ENCODE measurements around the gene NAGPA. TPM values are rescaled to one million over a fixed set of nuclear protein-coding genes. Genes with fewer than 3 reads are reported as not detected.

The NAGPA gene
- total RNA-seq, 3 donors from 2014 or later (not counting 1 experiment from before 2014, with no cell fraction given): 14.7 to 27.8 (median 23.0) TPM

GRCh38 chr16:5066511-5066910, 32.8 kb upstream of the NAGPA start:
- no peak overlapping the region for H3K27ac Mint-ChIP-seq
- ATAC-seq: no peak
- no peaks in the 10 kb centered on the region for H3K36me3 Mint-ChIP-seq
- peaks cover 5% of the 10 kb centered on the region for H3K4me1 ChIP-seq (ENCODE audit: control insufficient read depth, insufficient read depth, low read length)
- no peaks in the 10 kb centered on the region for H3K9me3 ChIP-seq (ENCODE audit: control insufficient read depth, insufficient read depth, low read length)
- TF ChIP-seq CTCF (IDR thresholded peaks at IDR 0.05): no peak
- 76% methylated on average over 5 of the region's 6 CpGs for WGBS (ENCODE audit: insufficient coverage)
- no peak overlapping the region for H3K27ac ChIP-seq (ENCODE audit: low read length)
- no peaks in the 10 kb centered on the region for H3K27me3 ChIP-seq (ENCODE audit: control insufficient read depth, insufficient read depth, low read length)
- intact Hi-C loops (cut with micrococcal nuclease): no loop called here
- no peak for DNase-seq
- no peak overlapping the region for H3K4me3 Mint-ChIP-seq
- no peaks in the 10 kb centered on the region for H3K36me3 ChIP-seq (ENCODE audit: control insufficient read depth, insufficient read depth, low read length)
- peaks cover 9% of the 10 kb centered on the region in 2 donors for H3K4me1 Mint-ChIP-seq
- H3K4me3 ChIP-seq (ENCODE audit: low read length): no peak overlapping the region
- H3K9me3 Mint-ChIP-seq: no peaks in the 10 kb centered on the region
- H3K27me3 Mint-ChIP-seq (ENCODE audit: low read depth in 2 of 2): peaks cover 0 to 7% of the 10 kb centered on the region in 2 donors

GRCh38 chr16:5065813-5066212, 32.1 kb upstream of the NAGPA start, which contains the start of gene C16orf89:
Gene C16orf89 (minus strand): TSS chr16:5065956. CDS start chr16:5065908, 48 bp downstream.
- Histone ChIP-seq H3K27me3 (ENCODE audit: control insufficient read depth, insufficient read depth, low read length) (no peaks in the 10 kb centered on the region), H3K4me3 (ENCODE audit: low read length) (no peak within 1 kb of the TSS), H3K4me1 (ENCODE audit: control insufficient read depth, insufficient read depth, low read length) (no peaks in the 10 kb centered on the region), H3K9me3 (ENCODE audit: control insufficient read depth, insufficient read depth, low read length) (no peaks in the 10 kb centered on the region), H3K27ac (ENCODE audit: low read length) (no peak within 1 kb of the TSS), H3K36me3 (ENCODE audit: control insufficient read depth, insufficient read depth, low read length) (no peaks in the 10 kb centered on the region)
- ATAC-seq: no peak
- H3K9me3 Mint-ChIP-seq: no peaks in the 10 kb centered on the region
- peaks cover 0 to 7% of the 10 kb centered on the region in 2 donors for H3K27me3 Mint-ChIP-seq (ENCODE audit: low read depth in 2 of 2)
- TF ChIP-seq CTCF (IDR thresholded peaks at IDR 0.05): no peak
- intact Hi-C loops (cut with micrococcal nuclease): no loop called here
- peaks cover 2% of the 10 kb centered on the region in 2 donors for H3K4me1 Mint-ChIP-seq
- no peak within 1 kb of the TSS for H3K27ac Mint-ChIP-seq
- H3K36me3 Mint-ChIP-seq: no peaks in the 10 kb centered on the region
- WGBS (ENCODE audit: insufficient coverage): 85% methylated on average over 10 of the region's 10 CpGs
- no peak for DNase-seq
- no peak within 1 kb of the TSS for H3K4me3 Mint-ChIP-seq

- Mint-ChIP-seq H3K4me1 (no peaks in the 10 kb centered on the region), H3K4me3 (no peak overlapping the region), H3K27ac (no peak overlapping the region), H3K27me3 (ENCODE audit: low read depth in 2 of 2) (peaks cover 0 to 7% of the 10 kb centered on the region in 2 donors), H3K9me3 (no peaks in the 10 kb centered on the region), H3K36me3 (no peaks in the 10 kb centered on the region)
- Histone ChIP-seq H3K4me3 (ENCODE audit: low read length) (no peak overlapping the region), H3K36me3 (ENCODE audit: control insufficient read depth, insufficient read depth, low read length) (no peaks in the 10 kb centered on the region), H3K4me1 (ENCODE audit: control insufficient read depth, insufficient read depth, low read length) (no peaks in the 10 kb centered on the region), H3K27me3 (ENCODE audit: control insufficient read depth, insufficient read depth, low read length) (no peaks in the 10 kb centered on the region), H3K9me3 (ENCODE audit: control insufficient read depth, insufficient read depth, low read length) (no peaks in the 10 kb centered on the region), H3K27ac (ENCODE audit: low read length) (no peak overlapping the region)
- 90% methylated on average over 8 of the region's 8 CpGs for WGBS (ENCODE audit: insufficient coverage)
- DNase-seq (no peak), ATAC-seq (no peak)
- no peak for TF ChIP-seq CTCF (IDR thresholded peaks at IDR 0.05)
- intact Hi-C loops (cut with micrococcal nuclease): no loop called here
Measured at GRCh38 chr16:5065326-5065725, 31.6 kb upstream of the NAGPA start.

- Mint-ChIP-seq H3K4me1 (no peaks in the 10 kb centered on the region), H3K9me3 (no peaks in the 10 kb centered on the region), H3K36me3 (no peaks in the 10 kb centered on the region), H3K27ac (no peak overlapping the region), H3K27me3 (ENCODE audit: low read depth in 2 of 2) (peaks cover 0 to 7% of the 10 kb centered on the region in 2 donors), H3K4me3 (no peak overlapping the region)
- no peaks in the 10 kb centered on the region for H3K4me1 ChIP-seq (ENCODE audit: control insufficient read depth, insufficient read depth, low read length)
- WGBS (ENCODE audit: insufficient coverage): 91% methylated on average over 6 of the region's 7 CpGs
- ATAC-seq: no peak
- no peaks in the 10 kb centered on the region for H3K36me3 ChIP-seq (ENCODE audit: control insufficient read depth, insufficient read depth, low read length)
- no peak overlapping the region for H3K27ac ChIP-seq (ENCODE audit: low read length)
- H3K27me3 ChIP-seq (ENCODE audit: control insufficient read depth, insufficient read depth, low read length): no peaks in the 10 kb centered on the region
- no peak overlapping the region for H3K4me3 ChIP-seq (ENCODE audit: low read length)
- intact Hi-C loops (cut with micrococcal nuclease): no loop called here
- no peaks in the 10 kb centered on the region for H3K9me3 ChIP-seq (ENCODE audit: control insufficient read depth, insufficient read depth, low read length)
- no peak for DNase-seq
- TF ChIP-seq CTCF (IDR thresholded peaks at IDR 0.05): no peak
Measured at GRCh38 chr16:5064915-5065314, 31.2 kb upstream of the NAGPA start.
